ENCODE measurements around the gene KCNIP4. TPM values are rescaled to one million over a fixed set of nuclear protein-coding genes. Genes with fewer than 3 reads are reported as not detected.

KCNIP4 gene
- total RNA-seq, 1 donor from 2014 or later, result not detected

DNA sequence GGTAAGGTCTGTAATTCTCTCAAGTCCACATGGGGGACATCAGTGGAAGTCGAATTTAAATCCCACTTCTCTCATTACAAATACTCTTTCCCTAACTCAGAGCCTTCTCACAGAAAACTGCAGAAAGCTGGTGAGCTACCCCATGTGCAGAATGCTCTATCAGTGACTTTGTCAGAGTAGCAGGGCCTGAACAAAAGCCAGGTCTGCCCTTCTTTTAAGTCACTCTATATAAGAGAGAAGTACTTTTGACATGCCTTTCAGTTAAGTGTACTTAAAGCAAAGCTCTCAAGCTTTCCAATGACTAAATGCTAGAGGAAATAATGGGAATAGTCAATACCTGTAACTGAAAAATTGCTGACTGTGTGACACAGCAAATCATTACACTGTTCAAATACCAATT, 323.1 kb downstream of the KCNIP4 start:
- Mint-ChIP-seq H3K4me1 (no peaks in the 10 kb centered on the region), H3K4me3 (no peak overlapping the region), H3K36me3 (ENCODE audit: low read depth) (no peaks in the 10 kb centered on the region), H3K27ac (no peak overlapping the region), H3K27me3 (no peaks in the 10 kb centered on the region), H3K9me3 (no peaks in the 10 kb centered on the region)
- no peak for DNase-seq
- intact Hi-C loops (cut with micrococcal nuclease), result no loop called here
- TF ChIP-seq, protein P1, sequence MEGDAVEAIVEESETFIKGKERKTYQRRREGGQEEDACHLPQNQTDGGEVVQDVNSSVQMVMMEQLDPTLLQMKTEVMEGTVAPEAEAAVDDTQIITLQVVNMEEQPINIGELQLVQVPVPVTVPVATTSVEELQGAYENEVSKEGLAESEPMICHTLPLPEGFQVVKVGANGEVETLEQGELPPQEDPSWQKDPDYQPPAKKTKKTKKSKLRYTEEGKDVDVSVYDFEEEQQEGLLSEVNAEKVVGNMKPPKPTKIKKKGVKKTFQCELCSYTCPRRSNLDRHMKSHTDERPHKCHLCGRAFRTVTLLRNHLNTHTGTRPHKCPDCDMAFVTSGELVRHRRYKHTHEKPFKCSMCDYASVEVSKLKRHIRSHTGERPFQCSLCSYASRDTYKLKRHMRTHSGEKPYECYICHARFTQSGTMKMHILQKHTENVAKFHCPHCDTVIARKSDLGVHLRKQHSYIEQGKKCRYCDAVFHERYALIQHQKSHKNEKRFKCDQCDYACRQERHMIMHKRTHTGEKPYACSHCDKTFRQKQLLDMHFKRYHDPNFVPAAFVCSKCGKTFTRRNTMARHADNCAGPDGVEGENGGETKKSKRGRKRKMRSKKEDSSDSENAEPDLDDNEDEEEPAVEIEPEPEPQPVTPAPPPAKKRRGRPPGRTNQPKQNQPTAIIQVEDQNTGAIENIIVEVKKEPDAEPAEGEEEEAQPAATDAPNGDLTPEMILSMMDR (IDR thresholded peaks at IDR 0.05), result no peak
- ChIA-PET POLR2A (no interaction called here), CTCF (no interaction called here)
- ATAC-seq (ENCODE audit: low read depth), result no peak

DNA sequence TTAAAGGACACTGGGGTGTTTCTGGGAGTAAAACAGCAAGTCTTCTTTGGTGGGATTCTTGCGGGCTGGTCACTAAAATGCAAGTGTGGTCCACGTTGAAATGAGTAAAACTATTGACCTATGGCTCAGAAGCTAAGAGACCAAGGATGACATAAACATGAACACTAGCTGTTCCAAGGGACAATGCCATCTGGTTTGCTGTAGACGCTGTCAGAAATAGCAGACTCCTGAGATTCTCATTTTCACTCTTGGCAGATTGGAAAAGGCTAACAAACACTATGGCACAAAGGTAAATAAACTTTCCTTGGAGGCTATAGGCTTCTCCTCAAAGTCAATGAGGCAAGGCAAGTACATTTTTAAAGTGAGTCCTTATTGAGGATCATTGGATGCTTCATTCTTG, 343.6 kb downstream of the KCNIP4 start:
- CTCF ChIA-PET, result interaction anchor here (0.6 kb wide), 1 partner anchor 91 kb away, joined by 3 read pairs; no protein-coding TSS in a partner anchor

GRCh38 chr4:21596521-21596920, 352.1 kb downstream of the KCNIP4 start:
- no peaks in the 10 kb centered on the region for H3K4me1 Mint-ChIP-seq
- no peaks in the 10 kb centered on the region for H3K27me3 Mint-ChIP-seq
- H3K27ac Mint-ChIP-seq, result no peak overlapping the region
- no peak for DNase-seq
- peaks cover 5% of the 10 kb centered on the region for H3K9me3 Mint-ChIP-seq
- TF ChIP-seq, protein P1 (IDR thresholded peaks at IDR 0.05), result no peak
- ChIA-PET CTCF (no interaction called here), POLR2A (no interaction called here)
- intact Hi-C loops (cut with micrococcal nuclease), result no loop called here
- H3K36me3 Mint-ChIP-seq (ENCODE audit: low read depth), result no peaks in the 10 kb centered on the region
- no peak for ATAC-seq (ENCODE audit: low read depth)
- no peak overlapping the region for H3K4me3 Mint-ChIP-seq

More for the DNA sequence above, 343.6 kb downstream of the KCNIP4 start:
- Mint-ChIP-seq H3K27ac (no peak overlapping the region), H3K36me3 (ENCODE audit: low read depth) (no peaks in the 10 kb centered on the region), H3K9me3 (peaks cover 3% of the 10 kb centered on the region), H3K4me1 (no peaks in the 10 kb centered on the region), H3K27me3 (no peaks in the 10 kb centered on the region), H3K4me3 (no peak overlapping the region)
- ATAC-seq (ENCODE audit: low read depth), result no peak
- intact Hi-C loops (cut with micrococcal nuclease), result no loop called here
- no peak for DNase-seq
- POLR2A ChIA-PET, result no interaction called here
- TF ChIP-seq, protein P1 (IDR thresholded peaks at IDR 0.05), result no peak

DNA sequence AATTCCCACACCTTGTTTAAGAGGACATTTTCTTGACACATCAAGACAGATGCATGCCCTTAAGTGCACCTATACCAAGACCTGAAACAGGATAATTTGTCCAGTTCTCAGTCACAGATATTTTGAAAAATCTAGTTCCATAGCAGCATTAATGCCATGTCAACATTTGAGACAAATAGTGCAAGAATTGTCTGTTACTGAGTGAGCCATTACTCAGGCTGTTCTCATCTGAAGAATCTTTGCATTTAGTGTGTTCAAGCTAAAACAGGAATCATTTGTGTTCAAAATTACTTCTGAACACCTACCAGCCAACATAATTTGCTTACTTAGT, 354.9 kb downstream of the KCNIP4 start:
- Mint-ChIP-seq H3K27ac (no peak overlapping the region), H3K27me3 (no peaks in the 10 kb centered on the region), H3K4me1 (no peaks in the 10 kb centered on the region), H3K9me3 (peaks cover 5% of the 10 kb centered on the region), H3K4me3 (no peak overlapping the region), H3K36me3 (ENCODE audit: low read depth) (no peaks in the 10 kb centered on the region)
- ChIA-PET CTCF (no interaction called here), POLR2A (no interaction called here)
- ATAC-seq (ENCODE audit: low read depth) (no peak), DNase-seq (no peak)
- TF ChIP-seq, protein P1 (IDR thresholded peaks at IDR 0.05), result no peak
- intact Hi-C loops (cut with micrococcal nuclease), result no loop called here

GRCh38 chr4:21592970-21593670, 355.5 kb downstream of the KCNIP4 start:
- intact Hi-C loops (cut with micrococcal nuclease), result no loop called here
- DNase-seq, result no peak
- H3K27me3 Mint-ChIP-seq, result no peaks in the 10 kb centered on the region

More at GRCh38 chr4:21592970-21593670, 355.5 kb downstream of the KCNIP4 start:
- Mint-ChIP-seq H3K4me1 (no peaks in the 10 kb centered on the region), H3K36me3 (ENCODE audit: low read depth) (no peaks in the 10 kb centered on the region), H3K4me3 (no peak overlapping the region), H3K27ac (no peak overlapping the region), H3K9me3 (peaks cover 5% of the 10 kb centered on the region)
- ChIA-PET CTCF (no interaction called here), POLR2A (no interaction called here)
- no peak for ATAC-seq (ENCODE audit: low read depth)
- TF ChIP-seq, protein P1 (IDR thresholded peaks at IDR 0.05), result no peak
